HFFc6 (cell line): ENCODE results near the gene SLC45A1. TPM values are rescaled to one million over a fixed set of nuclear protein-coding genes. Genes with fewer than 3 reads are reported as not detected.

ENCODE experiments used
- DNase-seq: peaks from one replicate; pipeline ENCODE4 v3.0.0-alpha.2; 2018
- H3K27ac Mint-ChIP-seq: 2 replicates; pipeline ENCODE4 v1.8.0; 2020; ENCODE audit warnings: mild to moderate bottlenecking, mixed read lengths
- H3K27me3 Mint-ChIP-seq: 2 replicates; pipeline ENCODE4 v1.8.0; 2021; ENCODE audit warnings: mild to moderate bottlenecking, moderate library complexity, mixed read lengths; ENCODE audit not compliant: insufficient read depth
- H3K36me3 Mint-ChIP-seq: 2 replicates; pipeline ENCODE4 v1.8.0; 2021; ENCODE audit warnings: low read depth, mixed read lengths
- H3K4me1 Mint-ChIP-seq: 2 replicates; pipeline ENCODE4 v1.8.0; 2020; ENCODE audit warnings: low read depth, mixed read lengths
- H3K4me3 Mint-ChIP-seq: 2 replicates; pipeline ENCODE4 v1.8.0; 2020; ENCODE audit warnings: mild to moderate bottlenecking, moderate library complexity, mixed read lengths
- H3K9me3 Mint-ChIP-seq: 2 replicates; pipeline ENCODE4 v1.8.0; 2020; ENCODE audit warnings: mild to moderate bottlenecking, mixed read lengths
- total RNA-seq, 6 experiments: library from RNA; stranded (reverse); fragmentation: NEBNext Ultra II Directional; extraction: Animal tissue kit (Norgen Biotek cat#: 25700); gene quantifications; 2 replicates in 1 of 6; 3 replicates in 5 of 6; pipeline ENCODE4 v1.2.3, GENCODE V29; 2021
- TF ChIP-seq, protein P1 (sequence below): fragments of 200-600 bp; sonication (generic); IDR thresholded peaks from 2 replicates; pipeline ENCODE4 v1.5.0; 2021; ENCODE audit warnings: antibody characterized with exemption, mild to moderate bottlenecking

Gene SLC45A1
- total RNA-seq, 6 experiments from 2014 or later: 1.3 to 2.0 (median 1.6) TPM

DNA sequence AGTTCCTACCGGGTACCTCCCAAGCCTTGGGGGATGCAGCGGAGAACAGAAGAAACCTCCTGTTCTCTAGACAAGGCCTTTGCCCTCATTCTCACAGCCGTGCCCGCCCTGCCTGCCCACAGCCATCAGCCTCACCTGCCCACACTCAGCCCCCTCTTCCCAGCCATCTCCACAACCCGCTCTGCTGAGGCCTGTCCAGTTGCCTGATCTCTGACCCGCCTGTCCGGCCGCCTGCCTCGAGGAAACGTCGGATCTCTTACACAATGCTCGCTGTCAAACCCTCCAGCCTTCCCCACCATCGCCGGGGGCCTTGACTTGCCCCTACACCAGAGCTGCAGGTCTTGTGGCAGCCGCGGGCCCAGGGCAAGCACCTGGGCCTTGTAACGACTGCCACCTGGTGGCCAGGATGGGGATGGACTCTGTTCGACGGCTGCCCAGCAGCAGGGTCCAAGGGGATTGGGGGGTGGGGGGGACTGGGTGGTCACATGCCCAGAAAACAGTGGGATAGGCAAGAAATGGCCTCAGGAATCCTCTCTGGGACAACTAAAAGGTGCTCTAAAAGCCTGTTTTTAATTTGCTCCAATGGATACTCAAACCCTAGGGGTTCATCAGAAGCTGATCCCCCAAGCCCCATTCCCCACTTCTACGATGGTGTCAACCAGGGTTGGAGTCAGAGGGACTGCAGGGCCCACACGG, 31.0 kb downstream of the SLC45A1 start:
- TF ChIP-seq, protein P1, sequence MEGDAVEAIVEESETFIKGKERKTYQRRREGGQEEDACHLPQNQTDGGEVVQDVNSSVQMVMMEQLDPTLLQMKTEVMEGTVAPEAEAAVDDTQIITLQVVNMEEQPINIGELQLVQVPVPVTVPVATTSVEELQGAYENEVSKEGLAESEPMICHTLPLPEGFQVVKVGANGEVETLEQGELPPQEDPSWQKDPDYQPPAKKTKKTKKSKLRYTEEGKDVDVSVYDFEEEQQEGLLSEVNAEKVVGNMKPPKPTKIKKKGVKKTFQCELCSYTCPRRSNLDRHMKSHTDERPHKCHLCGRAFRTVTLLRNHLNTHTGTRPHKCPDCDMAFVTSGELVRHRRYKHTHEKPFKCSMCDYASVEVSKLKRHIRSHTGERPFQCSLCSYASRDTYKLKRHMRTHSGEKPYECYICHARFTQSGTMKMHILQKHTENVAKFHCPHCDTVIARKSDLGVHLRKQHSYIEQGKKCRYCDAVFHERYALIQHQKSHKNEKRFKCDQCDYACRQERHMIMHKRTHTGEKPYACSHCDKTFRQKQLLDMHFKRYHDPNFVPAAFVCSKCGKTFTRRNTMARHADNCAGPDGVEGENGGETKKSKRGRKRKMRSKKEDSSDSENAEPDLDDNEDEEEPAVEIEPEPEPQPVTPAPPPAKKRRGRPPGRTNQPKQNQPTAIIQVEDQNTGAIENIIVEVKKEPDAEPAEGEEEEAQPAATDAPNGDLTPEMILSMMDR: peak; percentile 96
- peak; percentile 21 for DNase-seq
- H3K9me3 Mint-ChIP-seq: no peaks in the 10 kb centered on the region; the same call in 1 of the 2 replicates
- H3K4me3 Mint-ChIP-seq: no peak overlapping the region
- peaks cover 14% of the 10 kb centered on the region for H3K36me3 Mint-ChIP-seq
- peaks cover 10% of the 10 kb centered on the region for H3K4me1 Mint-ChIP-seq
- H3K27me3 Mint-ChIP-seq: peaks cover 15% of the 10 kb centered on the region
- H3K27ac Mint-ChIP-seq: no peak overlapping the region

DNA sequence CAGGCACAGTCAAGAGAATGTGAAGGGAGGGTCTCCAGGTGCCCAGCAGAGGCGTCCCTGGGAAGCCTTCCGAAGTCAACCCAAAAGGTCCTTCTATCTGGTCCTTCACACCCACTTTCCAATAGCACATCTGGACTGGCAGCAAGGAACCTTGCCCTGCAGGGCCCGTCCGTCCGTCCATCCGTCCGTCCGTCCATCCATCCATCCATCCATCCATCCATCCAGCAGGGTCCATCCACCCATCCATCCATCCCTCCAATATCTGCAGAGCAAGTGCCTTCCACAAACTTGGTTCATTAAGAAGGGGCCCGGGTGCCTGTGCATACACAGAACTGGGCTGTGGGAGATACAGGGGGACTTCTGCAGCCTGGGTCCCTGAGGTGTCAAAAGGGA, 31.6 kb downstream of the SLC45A1 start:
- no peak overlapping the region for H3K27ac Mint-ChIP-seq
- no peak overlapping the region for H3K4me3 Mint-ChIP-seq
- peaks cover 13% of the 10 kb centered on the region for H3K36me3 Mint-ChIP-seq
- no peaks in the 10 kb centered on the region; the same call in 1 of the 2 replicates for H3K9me3 Mint-ChIP-seq
- H3K4me1 Mint-ChIP-seq: peaks cover 5% of the 10 kb centered on the region
- TF ChIP-seq, protein P1: no peak
- peaks cover 15% of the 10 kb centered on the region for H3K27me3 Mint-ChIP-seq
- no peak for DNase-seq

DNA sequence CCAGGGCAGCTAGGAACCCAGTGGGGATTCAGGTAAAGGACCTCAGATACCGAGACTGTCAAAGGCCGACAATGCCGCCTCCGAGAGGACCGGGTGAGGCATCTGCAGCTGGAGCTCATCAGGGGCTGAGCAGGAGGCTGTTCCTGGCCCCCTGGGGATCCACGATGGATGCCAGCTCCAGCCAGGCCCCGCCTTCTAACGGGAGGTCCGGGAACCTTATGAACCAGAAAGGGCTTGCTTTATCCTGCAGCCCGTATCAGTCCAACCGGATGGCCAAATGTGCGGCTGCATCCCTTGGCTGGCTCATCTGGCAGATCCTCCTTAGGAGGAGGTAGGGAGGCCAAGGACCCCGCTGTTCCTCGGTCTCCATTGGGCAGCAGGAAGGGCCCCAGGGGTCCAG, 32.0 kb downstream of the SLC45A1 start:
- DNase-seq: no peak
- H3K9me3 Mint-ChIP-seq: no peaks in the 10 kb centered on the region
- H3K4me1 Mint-ChIP-seq: no peaks in the 10 kb centered on the region; the same call in 1 of the 2 replicates
- no peak overlapping the region for H3K27ac Mint-ChIP-seq
- TF ChIP-seq, protein P1: no peak
- peaks cover 15% of the 10 kb centered on the region for H3K27me3 Mint-ChIP-seq
- H3K36me3 Mint-ChIP-seq: peaks cover 9% of the 10 kb centered on the region
- H3K4me3 Mint-ChIP-seq: no peak overlapping the region

DNA sequence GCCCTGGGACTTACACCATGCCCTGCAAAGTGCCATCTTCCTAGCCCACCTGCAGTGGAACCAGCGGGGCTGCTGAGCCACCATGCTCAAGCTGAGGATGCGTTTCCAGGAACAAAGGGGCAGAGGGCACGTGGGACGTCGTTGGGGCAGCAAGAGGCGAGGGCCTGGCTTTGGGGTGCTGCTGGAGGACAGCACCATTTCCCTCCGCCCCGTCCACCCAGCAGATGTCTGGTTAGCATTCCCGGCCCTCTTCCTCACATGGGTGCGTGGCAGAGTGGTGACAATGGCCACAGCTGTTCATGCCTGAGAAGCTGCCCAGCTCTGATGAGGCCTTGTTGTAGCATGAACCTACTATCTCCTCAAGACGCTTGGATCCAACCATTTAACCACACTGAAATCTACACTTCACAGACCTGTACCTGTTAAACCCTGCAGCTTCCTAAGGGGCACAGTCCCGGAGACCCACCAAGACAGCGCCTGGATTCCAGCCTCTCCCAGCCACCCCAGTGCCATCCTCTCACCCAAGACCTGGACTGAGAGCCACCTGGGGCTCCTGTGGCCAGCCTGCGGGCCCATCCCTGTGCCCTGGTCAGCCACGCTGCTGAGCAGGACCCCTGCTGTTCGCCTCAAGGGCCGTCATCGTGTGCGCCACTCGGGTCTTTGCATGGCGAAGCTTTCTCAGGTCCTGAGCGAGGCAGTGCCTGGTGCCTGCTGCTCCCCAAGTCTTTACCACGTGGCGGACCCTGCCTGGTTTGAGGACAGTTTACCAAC, 33.2 kb downstream of the SLC45A1 start:
- Mint-ChIP-seq H3K27me3 (peaks cover 14% of the 10 kb centered on the region), H3K4me3 (no peak overlapping the region), H3K4me1 (no peaks in the 10 kb centered on the region), H3K27ac (no peak overlapping the region), H3K9me3 (no peaks in the 10 kb centered on the region), H3K36me3 (peaks cover 8% of the 10 kb centered on the region; the same call in 1 of the 2 replicates)
- DNase-seq: no peak
- TF ChIP-seq, protein P1: no peak

DNA sequence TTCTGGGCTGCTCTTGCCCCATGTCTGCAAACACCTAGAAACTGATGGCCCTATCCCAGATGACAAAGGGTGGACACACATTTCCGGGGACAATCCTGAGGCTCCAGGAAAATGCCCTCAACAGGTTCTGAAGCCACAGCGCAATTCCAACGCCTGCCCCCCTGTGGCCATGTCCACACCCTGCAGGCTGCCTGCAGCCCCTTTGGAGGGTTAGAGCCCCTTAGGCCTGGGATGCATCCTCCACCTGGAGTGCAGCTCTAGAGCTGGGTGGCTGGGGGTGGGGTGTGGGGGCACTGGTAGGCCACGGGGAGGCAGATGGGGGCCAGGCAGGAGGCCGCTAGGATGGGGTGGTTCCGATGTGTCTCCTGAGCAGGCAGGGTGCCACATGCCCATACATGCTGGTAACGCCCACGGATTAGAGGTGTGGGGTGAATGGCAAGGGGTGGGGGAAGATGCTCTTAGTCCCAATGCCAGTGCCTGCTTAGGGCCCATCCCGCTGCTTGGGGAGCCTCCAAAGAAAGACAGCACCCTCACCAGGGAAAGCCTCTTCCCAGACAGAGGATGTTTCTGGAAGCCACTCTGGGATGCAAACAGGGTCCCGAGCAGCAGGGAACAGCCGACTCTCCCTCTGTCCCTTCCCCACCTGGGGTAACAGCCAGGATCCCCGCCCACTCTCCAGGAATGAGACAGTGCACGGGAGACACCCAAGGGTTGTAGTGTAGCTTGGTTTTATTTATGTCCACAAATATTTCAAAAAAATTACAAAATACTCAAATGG, 34.0 kb downstream of the SLC45A1 start:
- no peaks in the 10 kb centered on the region for H3K9me3 Mint-ChIP-seq
- peaks cover 11% of the 10 kb centered on the region; the same call in 1 of the 2 replicates for H3K36me3 Mint-ChIP-seq
- no peaks in the 10 kb centered on the region for H3K4me1 Mint-ChIP-seq
- TF ChIP-seq, protein P1: peak; percentile 82
- H3K27me3 Mint-ChIP-seq: peaks cover 10% of the 10 kb centered on the region
- no peak overlapping the region for H3K27ac Mint-ChIP-seq
- DNase-seq: no peak
- H3K4me3 Mint-ChIP-seq: no peak overlapping the region
